Stimulated activated CD8-positive, alpha-beta memory T cell treated with anti-CD3 and anti-CD28 coated beads, Interleukin-15, amount 100 ng/mL, for 1 hour (primary cell): ENCODE data around the gene UBXN1.
"Not testable (repeated sequence)": the region's sequence is repeated elsewhere in the genome, so short reads cannot be mapped to it uniquely, and the experiment has no call there.

Experiments used
- DNase-seq: peaks from one replicate; pipeline ENCODE4 v3.0.0-alpha.2; 2020; ENCODE audit warnings: low read depth

UBXN1 gene

GRCh38 chr11:62708793-62709192 is 29.9 kb upstream of the UBXN1 start:
- no peak for DNase-seq

- no peak for DNase-seq
These were observed 29.5 kb upstream of the UBXN1 start for GRCh38 chr11:62708392-62708791.

GRCh38 chr11:62707277-62707861 is 28.5 kb upstream of the UBXN1 start, which contains the start of the genes BSCL2 and GNG3:
Gene BSCL2 (minus strand): TSS chr11:62707424. CDS start chr11:62707195, 229 bp downstream.
Gene GNG3 (plus strand): TSS chr11:62707676. CDS start chr11:62708296, 620 bp downstream.
- DNase-seq: no peak

GRCh38 chr11:62706850-62707247 is 28.0 kb upstream of the UBXN1 start:
- no peak for DNase-seq

- peak; percentile 88 for DNase-seq
These were observed 27.3 kb upstream of the UBXN1 start for GRCh38 chr11:62705880-62706849.

- DNase-seq: no peak
These were observed 26.5 kb upstream of the UBXN1 start for GRCh38 chr11:62705413-62705812.

GRCh38 chr11:62703921-62704320 is 25.0 kb upstream of the UBXN1 start:
- DNase-seq: not testable (repeated sequence)

GRCh38 chr11:62702246-62702645 is 23.4 kb upstream of the UBXN1 start:
- no peak for DNase-seq

GRCh38 chr11:62694455-62695167 is 15.7 kb upstream of the UBXN1 start:
- DNase-seq: peak; percentile 69

GRCh38 chr11:62693624-62694023 is 14.8 kb upstream of the UBXN1 start:
- DNase-seq: not testable (repeated sequence)

- DNase-seq: no peak
These were observed 10.7 kb upstream of the UBXN1 start, which contains the start of gene LRRN4CL for GRCh38 chr11:62689421-62690183. Gene LRRN4CL (minus strand): TSS chr11:62689530. CDS start chr11:62688508, 1,022 bp downstream.

GRCh38 chr11:62688491-62688890 is 9.6 kb upstream of the UBXN1 start:
- DNase-seq: no peak

GRCh38 chr11:62687508-62688396 is 8.9 kb upstream of the UBXN1 start:
- no peak for DNase-seq

- no peak for DNase-seq
These were observed 3.6 kb upstream of the UBXN1 start for GRCh38 chr11:62682518-62682917.

- DNase-seq: no peak
These were observed 2.0 kb upstream of the UBXN1 start for GRCh38 chr11:62680825-62681240.

GRCh38 chr11:62678433-62678769 is 472 bp downstream of the UBXN1 start:
- no peak for DNase-seq

- DNase-seq: no peak
These were observed 1.2 kb downstream of the UBXN1 start for GRCh38 chr11:62677714-62678113.

GRCh38 chr11:62677156-62677555 is 1.7 kb downstream of the UBXN1 start:
- no peak for DNase-seq

GRCh38 chr11:62676698-62677097 is 2.2 kb downstream of the UBXN1 start:
- DNase-seq: no peak

- not testable (repeated sequence) for DNase-seq
These were observed 3.5 kb downstream of the UBXN1 start for GRCh38 chr11:62675415-62675814.

GRCh38 chr11:62673196-62673525 is 5.7 kb downstream of the UBXN1 start:
- DNase-seq: no peak
